GM12878 (cell line): Measurements from ENCODE around the gene BCAS3. TPM values are rescaled to one million over a fixed set of nuclear protein-coding genes. Genes with fewer than 3 reads are reported as not detected.

ENCODE experiments used
- ATAC-seq: fragments of 200-7000 bp; cut with Tn5 transposase; 3 replicates; pipeline ENCODE4 v1.9.1; 2020; ENCODE audit warnings: mild to moderate bottlenecking, moderate library complexity
- BruUV-seq: library from RNA; stranded (reverse); fragments of 400-500 nt; replicated peaks from 2 replicates; lab custom pipeline; 2021; lab: Mats Ljungman, UMichigan
- CTCF ChIA-PET: fragments of 300-600 bp; sonication (Branson Sonifier 250); formaldehyde crosslinking; extraction: SDS; loops from one replicate; lab custom pipeline; 2021; ENCODE audit warnings: inconsistent platforms; lab: Yijun Ruan, JAX
- POLR2A ChIA-PET: fragments of 350-600 bp; formaldehyde crosslinking; extraction: SDS; loops from one replicate; lab custom pipeline; 2021; ENCODE audit warnings: inconsistent platforms; lab: Charles Lee
- RAD21 ChIA-PET: fragments of 300-600 bp; sonication (Branson Sonifier 250); formaldehyde crosslinking; loops from one replicate; lab custom pipeline; 2023; ENCODE audit warnings: antibody characterized with exemption; ENCODE audit not compliant: unreplicated experiment; lab: Charles Lee
- SMC1A ChIA-PET: fragments of 300-600 bp; sonication (Branson Sonifier 250); formaldehyde crosslinking; loops from one replicate; lab custom pipeline; 2023; ENCODE audit not compliant: unreplicated experiment, uncharacterized antibody; lab: Charles Lee
- DNase-seq: peaks from one replicate; pipeline ENCODE4 v3.0.0-alpha.2; 2011; ENCODE audit warnings: low read depth, low spot score
- FAIRE-seq: peaks from 3 replicates; lab custom pipeline; 2011; peaks lifted over from hg19 to GRCh38; lab: Jason Lieb, UNC
- H2AFZ ChIP-seq: 2 replicates; pipeline ENCODE4 v1.6.0; 2011; ENCODE audit warnings: low read depth, low read length, control low read depth; ENCODE audit not compliant: control insufficient read depth
- H3K27ac ChIP-seq: 2 replicates; pipeline ENCODE4 v1.5.1; 2011; ENCODE audit warnings: control low read depth; ENCODE audit not compliant: control insufficient read depth, insufficient read depth
- H3K27me3 ChIP-seq, 2 experiments: replicated peaks in 1 of 2; 2 replicates each; pipeline versions ENCODE4 v1.6.0 to v1.6.1; 2011; ENCODE audit warnings: low read length in 1 of 2; ENCODE audit not compliant: control insufficient read depth in 2 of 2, insufficient read depth in 2 of 2
- H3K36me3 ChIP-seq, 2 experiments: 2 replicates each; pipeline ENCODE4 v1.5.1; 2011; ENCODE audit warnings: low read length in 1 of 2; ENCODE audit not compliant: control insufficient read depth in 2 of 2, insufficient read depth in 2 of 2
- H3K4me1 ChIP-seq: 2 replicates; pipeline ENCODE4 v1.6.1; 2011; ENCODE audit warnings: mild to moderate bottlenecking, low read length, moderate library complexity, mixed read lengths; ENCODE audit not compliant: control insufficient read depth, insufficient read depth
- H3K4me2 ChIP-seq: 2 replicates; pipeline ENCODE4 v1.6.0; 2011; ENCODE audit warnings: control low read depth; ENCODE audit not compliant: control insufficient read depth, insufficient read depth
- H3K4me3 ChIP-seq: fragments of 200-600 bp; sonication (generic); 2 replicates; pipeline ENCODE4 v1.5.1; 2016
- H3K79me2 ChIP-seq: 2 replicates; pipeline ENCODE4 v1.6.0; 2011; ENCODE audit warnings: low read length; ENCODE audit not compliant: control insufficient read depth, insufficient read depth
- H3K9ac ChIP-seq: 2 replicates; pipeline ENCODE4 v1.8.0; 2011; ENCODE audit warnings: low read length, control low read depth, mixed read lengths; ENCODE audit not compliant: control insufficient read depth, insufficient read depth
- H3K9me3 ChIP-seq: replicated peaks from 3 replicates; pipeline ENCODE4 v1.5.1; 2011; ENCODE audit warnings: mild to moderate bottlenecking, low read length; ENCODE audit not compliant: control insufficient read depth, insufficient read depth
- H4K20me1 ChIP-seq: 2 replicates; pipeline ENCODE4 v1.6.0; 2011; ENCODE audit not compliant: control insufficient read depth, insufficient read depth
- FOXK2 ChIP-seq: fragments of 450-650 bp; IDR thresholded peaks from 2 replicates; pipeline ENCODE4 v1.6.1; 2017; ENCODE audit warnings: mild to moderate bottlenecking, moderate library complexity
- HDAC6 ChIP-seq: fragments of 200-600 bp; sonication (generic); IDR thresholded peaks from one replicate; pipeline ENCODE4 v1.8.0; 2017; ENCODE audit warnings: antibody characterized with exemption; ENCODE audit not compliant: unreplicated experiment
- MEF2B ChIP-seq: fragments of 450-650 bp; IDR thresholded peaks from 2 replicates; pipeline ENCODE4 v1.6.1; 2018; ENCODE audit warnings: mild to moderate bottlenecking, moderate library complexity; ENCODE audit not compliant: partially characterized antibody, poor library complexity, severe bottlenecking
- MYB ChIP-seq: fragments of 150-350 bp; IDR thresholded peaks from 2 replicates; pipeline ENCODE4 v1.6.1; 2014; ENCODE audit warnings: mild to moderate bottlenecking, low read depth, low read length, borderline replicate concordance
- NFIC ChIP-seq: IDR thresholded peaks from 2 replicates; pipeline ENCODE4 v1.6.1; 2012; ENCODE audit warnings: low read depth, mild to moderate bottlenecking, inconsistent platforms, low read length, moderate library complexity
- NFYB ChIP-seq: IDR thresholded peaks from 2 replicates; pipeline ENCODE4 v1.6.1; 2011; ENCODE audit warnings: low read depth, mild to moderate bottlenecking, low read length, improper control_type of control experiment, moderate library complexity; ENCODE audit not compliant: insufficient read depth
- RFX5 ChIP-seq: IDR thresholded peaks from 2 replicates; pipeline ENCODE4 v1.6.1; 2011; ENCODE audit warnings: low read depth, low read length, improper control_type of control experiment
- SIN3A ChIP-seq: IDR thresholded peaks from 2 replicates; pipeline ENCODE4 v1.6.1; 2012; ENCODE audit warnings: low read depth, low read length, improper control_type of control experiment
- SIX5 ChIP-seq: IDR thresholded peaks from 2 replicates; pipeline ENCODE4 v1.6.1; 2011; ENCODE audit warnings: mild to moderate bottlenecking, low read depth, low read length, moderate library complexity; ENCODE audit not compliant: severe bottlenecking
- SMC3 ChIP-seq: IDR thresholded peaks from 2 replicates; pipeline ENCODE4 v1.6.1; 2011; ENCODE audit warnings: low read length, improper control_type of control experiment, borderline replicate concordance
- SP1 ChIP-seq: IDR thresholded peaks from one replicate; pipeline ENCODE4 v1.6.1; 2011; ENCODE audit warnings: low read depth, low read length
- STAT1 ChIP-seq: fragments of 450-650 bp; conservative IDR thresholded peaks from 2 replicates; pipeline ENCODE4 v1.6.1; 2014; ENCODE audit warnings: antibody characterized with exemption, mild to moderate bottlenecking
- YBX1 ChIP-seq: fragments of 450-650 bp; IDR thresholded peaks from 2 replicates; pipeline ENCODE4 v1.6.1; 2016; ENCODE audit warnings: antibody characterized with exemption
- ZNF217 ChIP-seq: fragments of 450-650 bp; IDR thresholded peaks from 2 replicates; pipeline ENCODE4 v1.6.1; 2017; ENCODE audit warnings: antibody characterized with exemption, mild to moderate bottlenecking
- WGBS: methylation state at CpG from one replicate; pipeline ENCODE4 v1.1.6; 2016; ENCODE audit warnings: low lambda C conversion rate; ENCODE audit not compliant: insufficient replicate concordance, insufficient coverage; ENCODE audit errors: missing lambda C conversion rate; 5-methylcytosine and 5-hydroxymethylcytosine counted together
- in situ Hi-C: fragments of 300-500 bp; cut with MboI; formaldehyde crosslinking; loops from 9 replicates; pipeline ENCODE4 v1.14.3; 2018; ENCODE audit warnings: mixed read lengths
- intact Hi-C: fragments of 100-400 bp; cut with micrococcal nuclease; formaldehyde crosslinking; loops from one replicate; pipeline ENCODE4 v1.14.2; 2022; ENCODE audit not compliant: unreplicated experiment
- polyA plus RNA-seq, 11 experiments: library from polyadenylated mRNA; depleted of rRNA in 4 of 11; unstranded in 6 of 11; stranded (reverse) in 5 of 11; fragments of >200 nt; fragmentation: Nextera tagmentation in 4 of 11; fragmentation: Illumina TruSeq in 1 of 11; extraction: Ambion mirVana in 4 of 11; extraction: Trizol in 1 of 11; gene quantifications; 1 replicate in 1 of 11; 2 replicates in 10 of 11; pipeline versions ENCODE4 v1.2.1 to v1.2.3, GENCODE V29; 2011 to 2016; ENCODE audit warnings: inconsistent platforms in 2 of 11, missing spikeins in 2 of 11, low read depth in 1 of 11
- total RNA-seq, 4 experiments: library from RNA; depleted of rRNA in 3 of 4; stranded (reverse); fragments of >200 nt in 3 of 4; fragmentation: Illumina TruSeq in 1 of 4; extraction: Trizol in 1 of 4; gene quantifications; 2 replicates each; pipeline versions ENCODE4 v1.2.1 to v1.2.3, GENCODE V29; 2013 to 2021
- TF ChIP-seq, protein P1 (sequence below): fragments of 450-650 bp; IDR thresholded peaks from 2 replicates; pipeline ENCODE4 v1.6.1; 2017; ENCODE audit warnings: mild to moderate bottlenecking, moderate library complexity
- TF ChIP-seq, protein P2 (sequence below), 3 experiments: IDR thresholded peaks in 2 of 3; conservative IDR thresholded peaks in 1 of 3; 2 replicates each; pipeline ENCODE4 v1.5.1; 2011; ENCODE audit warnings: low read depth in 3 of 3, low read length in 3 of 3, mild to moderate bottlenecking in 3 of 3, control low read depth in 2 of 3, moderate library complexity in 2 of 3, inconsistent platforms in 1 of 3, mixed read lengths in 1 of 3; ENCODE audit not compliant: control insufficient read depth in 2 of 3, insufficient read depth in 1 of 3; ENCODE audit errors: extremely low read depth in 1 of 3
- TF ChIP-seq, protein P3 (sequence below): IDR thresholded peaks from 2 replicates; pipeline ENCODE4 v1.6.1; 2012; ENCODE audit warnings: low read depth, low read length, improper control_type of control experiment

The BCAS3 gene
- total and polyA plus RNA-seq, 10 of the 15 experiments (the other 5 are each of a cell fraction or from before 2014, with no cell fraction given) = 2.1 to 11.0 (median 6.6) TPM

DNA sequence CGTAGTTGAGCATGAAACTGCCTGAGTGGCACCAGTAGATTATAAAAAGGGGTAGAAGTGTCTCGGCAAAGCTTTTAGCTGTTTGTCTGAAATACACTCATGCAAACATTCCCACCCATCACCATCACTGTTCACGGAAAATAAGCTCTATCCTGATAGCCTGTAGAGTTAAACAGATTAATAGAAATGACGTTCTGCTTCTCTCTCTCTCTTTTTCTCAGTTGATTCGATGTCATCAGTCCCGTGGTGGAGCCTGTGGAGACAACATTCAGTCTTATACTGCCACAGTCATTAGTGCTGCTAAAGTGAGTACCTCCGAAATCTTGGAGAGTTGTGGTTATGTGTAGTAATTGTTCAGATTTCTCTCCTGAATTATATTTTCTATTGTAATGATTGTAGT, 224.7 kb downstream of the BCAS3 start:
- in situ Hi-C loops = no loop called here
- H3K36me3 ChIP-seq = no peaks in the 10 kb centered on the region
- CTCF ChIA-PET = no interaction called here
- RAD21 ChIA-PET = no interaction called here
- H4K20me1 ChIP-seq = no peaks in the 10 kb centered on the region
- no peak overlapping the region for H3K27ac ChIP-seq
- no TSS peak for BruUV-seq
- no peak overlapping the region for H3K4me3 ChIP-seq
- POLR2A ChIA-PET = no interaction called here
- H2AFZ ChIP-seq = no peak overlapping the region
- no peaks in the 10 kb centered on the region; the same call in 2 of the 3 replicates for H3K9me3 ChIP-seq
- ATAC-seq (no peak), DNase-seq (no peak)
- SMC1A ChIA-PET = no interaction called here
- no peak overlapping the region for H3K9ac ChIP-seq
- intact Hi-C loops = no loop called here
- H3K4me2 ChIP-seq = no peak overlapping the region
- TF ChIP-seq, protein P1, sequence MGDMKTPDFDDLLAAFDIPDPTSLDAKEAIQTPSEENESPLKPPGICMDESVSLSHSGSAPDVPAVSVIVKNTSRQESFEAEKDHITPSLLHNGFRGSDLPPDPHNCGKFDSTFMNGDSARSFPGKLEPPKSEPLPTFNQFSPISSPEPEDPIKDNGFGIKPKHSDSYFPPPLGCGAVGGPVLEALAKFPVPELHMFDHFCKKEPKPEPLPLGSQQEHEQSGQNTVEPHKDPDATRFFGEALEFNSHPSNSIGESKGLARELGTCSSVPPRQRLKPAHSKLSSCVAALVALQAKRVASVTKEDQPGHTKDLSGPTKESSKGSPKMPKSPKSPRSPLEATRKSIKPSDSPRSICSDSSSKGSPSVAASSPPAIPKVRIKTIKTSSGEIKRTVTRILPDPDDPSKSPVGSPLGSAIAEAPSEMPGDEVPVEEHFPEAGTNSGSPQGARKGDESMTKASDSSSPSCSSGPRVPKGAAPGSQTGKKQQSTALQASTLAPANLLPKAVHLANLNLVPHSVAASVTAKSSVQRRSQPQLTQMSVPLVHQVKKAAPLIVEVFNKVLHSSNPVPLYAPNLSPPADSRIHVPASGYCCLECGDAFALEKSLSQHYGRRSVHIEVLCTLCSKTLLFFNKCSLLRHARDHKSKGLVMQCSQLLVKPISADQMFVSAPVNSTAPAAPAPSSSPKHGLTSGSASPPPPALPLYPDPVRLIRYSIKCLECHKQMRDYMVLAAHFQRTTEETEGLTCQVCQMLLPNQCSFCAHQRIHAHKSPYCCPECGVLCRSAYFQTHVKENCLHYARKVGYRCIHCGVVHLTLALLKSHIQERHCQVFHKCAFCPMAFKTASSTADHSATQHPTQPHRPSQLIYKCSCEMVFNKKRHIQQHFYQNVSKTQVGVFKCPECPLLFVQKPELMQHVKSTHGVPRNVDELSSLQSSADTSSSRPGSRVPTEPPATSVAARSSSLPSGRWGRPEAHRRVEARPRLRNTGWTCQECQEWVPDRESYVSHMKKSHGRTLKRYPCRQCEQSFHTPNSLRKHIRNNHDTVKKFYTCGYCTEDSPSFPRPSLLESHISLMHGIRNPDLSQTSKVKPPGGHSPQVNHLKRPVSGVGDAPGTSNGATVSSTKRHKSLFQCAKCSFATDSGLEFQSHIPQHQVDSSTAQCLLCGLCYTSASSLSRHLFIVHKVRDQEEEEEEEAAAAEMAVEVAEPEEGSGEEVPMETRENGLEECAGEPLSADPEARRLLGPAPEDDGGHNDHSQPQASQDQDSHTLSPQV = no peak
- TF ChIP-seq, protein P2, sequence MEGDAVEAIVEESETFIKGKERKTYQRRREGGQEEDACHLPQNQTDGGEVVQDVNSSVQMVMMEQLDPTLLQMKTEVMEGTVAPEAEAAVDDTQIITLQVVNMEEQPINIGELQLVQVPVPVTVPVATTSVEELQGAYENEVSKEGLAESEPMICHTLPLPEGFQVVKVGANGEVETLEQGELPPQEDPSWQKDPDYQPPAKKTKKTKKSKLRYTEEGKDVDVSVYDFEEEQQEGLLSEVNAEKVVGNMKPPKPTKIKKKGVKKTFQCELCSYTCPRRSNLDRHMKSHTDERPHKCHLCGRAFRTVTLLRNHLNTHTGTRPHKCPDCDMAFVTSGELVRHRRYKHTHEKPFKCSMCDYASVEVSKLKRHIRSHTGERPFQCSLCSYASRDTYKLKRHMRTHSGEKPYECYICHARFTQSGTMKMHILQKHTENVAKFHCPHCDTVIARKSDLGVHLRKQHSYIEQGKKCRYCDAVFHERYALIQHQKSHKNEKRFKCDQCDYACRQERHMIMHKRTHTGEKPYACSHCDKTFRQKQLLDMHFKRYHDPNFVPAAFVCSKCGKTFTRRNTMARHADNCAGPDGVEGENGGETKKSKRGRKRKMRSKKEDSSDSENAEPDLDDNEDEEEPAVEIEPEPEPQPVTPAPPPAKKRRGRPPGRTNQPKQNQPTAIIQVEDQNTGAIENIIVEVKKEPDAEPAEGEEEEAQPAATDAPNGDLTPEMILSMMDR (IDR thresholded peaks at IDR 0.05 in 2 of 3, conservative IDR thresholded peaks at IDR 0.05 in 1 of 3; ENCODE audit: control insufficient read depth in 2 of 3, extremely low read depth in 1 of 3, insufficient read depth in 1 of 3, low read depth in 3 of 3, low read length in 3 of 3) = no peak
- TF ChIP-seq NFYB (no peak), HDAC6 (no peak), ZNF217 (no peak), STAT1 (no peak), NFIC (no peak), SMC3 (no peak), MEF2B (no peak), SIX5 (no peak), RFX5 (no peak), FOXK2 (no peak), YBX1 (no peak), MYB (no peak), SIN3A (no peak), SP1 (no peak)
- TF ChIP-seq, protein P3, sequence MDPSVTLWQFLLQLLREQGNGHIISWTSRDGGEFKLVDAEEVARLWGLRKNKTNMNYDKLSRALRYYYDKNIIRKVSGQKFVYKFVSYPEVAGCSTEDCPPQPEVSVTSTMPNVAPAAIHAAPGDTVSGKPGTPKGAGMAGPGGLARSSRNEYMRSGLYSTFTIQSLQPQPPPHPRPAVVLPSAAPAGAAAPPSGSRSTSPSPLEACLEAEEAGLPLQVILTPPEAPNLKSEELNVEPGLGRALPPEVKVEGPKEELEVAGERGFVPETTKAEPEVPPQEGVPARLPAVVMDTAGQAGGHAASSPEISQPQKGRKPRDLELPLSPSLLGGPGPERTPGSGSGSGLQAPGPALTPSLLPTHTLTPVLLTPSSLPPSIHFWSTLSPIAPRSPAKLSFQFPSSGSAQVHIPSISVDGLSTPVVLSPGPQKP = no peak
- TF ChIP-seq, all 136 proteins: peak for 0
- Histone ChIP-seq H3K4me1 (no peaks in the 10 kb centered on the region), H3K27me3 (no peaks in the 10 kb centered on the region), H3K79me2 (no peaks in the 10 kb centered on the region)
- no peak for FAIRE-seq
- WGBS = 22% methylated on average over 7 of the region's 7 CpGs
